ENCODE measurements around the gene MRGPRD.

DNA sequence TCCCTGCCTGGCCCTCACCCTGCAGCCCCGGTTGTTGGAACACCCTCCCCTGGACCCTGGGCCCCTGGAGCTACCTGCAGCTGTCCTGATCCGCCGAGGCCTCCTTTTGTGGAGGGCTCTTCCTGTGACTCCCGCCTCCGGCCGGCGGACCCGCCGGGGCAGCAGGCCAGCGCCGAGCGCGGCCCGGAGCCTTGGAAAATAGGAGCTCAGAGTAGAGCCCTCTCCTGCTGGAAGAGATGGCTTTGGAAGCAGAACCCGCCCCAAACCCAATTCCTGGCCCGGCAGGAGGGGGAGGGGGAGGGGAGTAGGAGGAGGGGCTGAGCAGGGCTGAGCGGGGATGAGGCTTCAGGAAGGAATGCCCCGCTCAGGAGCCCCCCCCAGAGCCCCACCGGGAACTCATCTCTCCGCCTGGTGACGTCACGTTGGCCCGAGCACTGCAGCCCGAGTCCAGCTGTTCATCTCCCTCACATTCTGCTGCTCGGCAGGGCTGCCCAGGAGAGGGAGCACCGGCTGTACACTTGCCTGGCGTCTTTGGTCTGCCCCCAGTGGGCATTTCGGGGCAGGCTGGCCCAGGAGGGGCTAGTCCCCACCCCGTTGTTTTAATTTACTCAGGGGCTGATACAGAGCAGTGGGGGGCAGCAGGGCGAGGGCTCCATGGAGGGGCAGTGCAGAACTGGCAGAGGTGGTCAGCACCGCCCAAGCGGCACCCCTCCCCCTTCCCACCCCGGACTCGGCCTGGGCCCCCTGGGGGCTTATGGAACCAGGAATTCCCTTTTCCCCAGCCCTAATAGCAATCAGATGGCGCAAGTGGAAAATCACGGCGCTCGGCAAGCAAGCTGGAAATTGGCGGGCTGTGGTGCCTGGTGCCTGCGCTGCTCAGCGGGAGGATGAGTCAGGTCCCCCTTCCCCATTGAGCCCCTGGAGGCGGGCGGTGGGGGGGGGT, 32.5 kb upstream of the MRGPRD start, which contains the start of gene MRGPRF:
- TF ChIP-seq, protein P1, sequence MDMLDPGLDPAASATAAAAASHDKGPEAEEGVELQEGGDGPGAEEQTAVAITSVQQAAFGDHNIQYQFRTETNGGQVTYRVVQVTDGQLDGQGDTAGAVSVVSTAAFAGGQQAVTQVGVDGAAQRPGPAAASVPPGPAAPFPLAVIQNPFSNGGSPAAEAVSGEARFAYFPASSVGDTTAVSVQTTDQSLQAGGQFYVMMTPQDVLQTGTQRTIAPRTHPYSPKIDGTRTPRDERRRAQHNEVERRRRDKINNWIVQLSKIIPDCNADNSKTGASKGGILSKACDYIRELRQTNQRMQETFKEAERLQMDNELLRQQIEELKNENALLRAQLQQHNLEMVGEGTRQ (CRISPR knock-in tag; IDR thresholded peaks at IDR 0.05), result no peak
- TF ChIP-seq CTCF (IDR thresholded peaks at IDR 0.05) (no peak), CREM (CRISPR knock-in tag; IDR thresholded peaks at IDR 0.05) (no peak), PRRX2 (CRISPR knock-in tag; IDR thresholded peaks at IDR 0.05) (no peak)

All from WTC11 (cell line).